Measurements from ENCODE around the gene PTK7.

The PTK7 gene

DNA sequence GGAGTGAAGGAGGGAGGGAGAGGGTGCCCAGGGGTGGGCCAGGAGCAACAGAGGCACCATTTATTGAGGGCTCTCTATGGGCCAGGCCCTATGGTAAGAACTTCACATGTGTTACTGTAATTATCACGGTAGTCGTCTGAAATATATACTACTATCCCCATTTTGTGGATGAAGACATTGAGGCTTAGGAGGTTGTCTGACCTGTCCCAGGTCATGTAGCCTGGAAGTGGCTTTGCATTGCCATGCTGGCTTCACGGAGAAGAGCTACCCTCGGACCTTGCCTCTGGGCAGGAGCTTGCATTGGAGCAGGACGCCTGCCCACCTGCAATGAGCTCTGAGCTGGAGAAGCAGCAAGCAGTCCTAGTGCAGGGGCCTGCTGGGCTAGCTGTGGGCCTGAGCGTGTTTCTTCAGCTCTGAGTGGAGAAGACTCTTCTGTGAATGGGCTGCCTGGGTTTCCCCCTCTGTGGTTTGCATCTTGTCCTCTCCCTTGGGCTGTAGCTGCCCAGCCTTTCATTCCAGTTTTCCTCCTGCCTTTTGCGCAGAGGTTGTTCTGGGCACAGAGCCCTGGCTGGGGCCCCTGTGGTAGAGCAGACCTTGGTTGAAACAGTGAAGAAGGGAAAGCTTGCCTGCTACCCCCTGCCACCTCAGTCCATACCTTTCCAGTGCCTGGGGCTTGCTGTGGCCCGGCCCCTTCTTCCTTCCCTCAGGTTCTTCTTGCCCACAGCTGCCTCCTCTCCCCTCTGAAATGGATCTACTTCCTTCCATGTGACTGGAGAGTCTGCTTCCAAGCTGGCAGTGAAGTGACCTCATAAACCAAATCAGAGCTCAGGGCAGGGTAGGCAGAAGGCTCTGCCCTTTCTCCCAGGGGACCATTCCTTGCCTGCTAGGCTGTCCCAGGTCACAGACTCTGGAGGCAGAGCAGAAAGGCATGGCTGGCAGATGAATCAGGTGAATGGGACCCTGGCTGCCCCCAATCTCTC, 70.9 kb downstream of the PTK7 start:
- DNase-seq (ENCODE audit: low read depth) = no peak

GRCh38 chr6:43147691-43148477, 71.8 kb downstream of the PTK7 start:
- DNase-seq (ENCODE audit: low read depth) = no peak

DNA sequence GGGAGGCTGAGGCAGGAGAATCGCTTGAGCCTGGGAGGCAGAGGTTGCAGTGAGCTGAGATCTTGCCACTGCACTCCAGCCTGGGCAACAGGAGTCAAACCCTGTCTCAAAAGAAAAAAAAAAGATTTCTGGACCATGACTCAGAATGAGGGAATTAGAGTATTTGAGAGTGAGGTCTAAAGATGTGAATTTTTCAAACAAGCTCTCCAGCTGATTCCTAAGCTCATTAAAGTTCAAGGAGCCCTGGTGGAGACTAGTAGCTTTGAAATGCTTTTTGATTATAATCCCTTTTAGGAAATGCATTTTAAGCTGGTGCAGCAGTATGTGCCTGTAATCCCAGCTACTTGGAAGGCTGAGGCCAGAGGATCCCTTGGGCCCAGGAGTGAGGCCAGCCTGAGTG, 73.2 kb downstream of the PTK7 start:
- DNase-seq (ENCODE audit: low read depth) = no peak

- no peak for DNase-seq (ENCODE audit: low read depth)
These were observed 74.1 kb downstream of the PTK7 start for GRCh38 chr6:43150051-43150751.

DNA sequence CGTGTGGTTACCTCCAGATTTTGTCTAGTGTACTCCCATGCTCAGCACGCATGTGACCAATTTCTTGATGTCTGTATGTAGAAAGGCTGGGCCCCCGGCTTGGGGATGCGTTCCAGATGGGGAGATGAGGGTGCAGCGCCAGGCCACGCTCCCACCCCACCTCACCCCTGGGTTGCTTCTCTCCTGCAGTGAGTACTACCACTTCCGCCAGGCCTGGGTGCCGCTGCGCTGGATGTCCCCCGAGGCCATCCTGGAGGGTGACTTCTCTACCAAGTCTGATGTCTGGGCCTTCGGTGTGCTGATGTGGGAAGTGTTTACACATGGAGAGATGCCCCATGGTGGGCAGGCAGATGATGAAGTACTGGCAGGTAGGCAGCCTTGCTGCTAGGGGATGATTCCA, 83.5 kb downstream of the PTK7 start:
- no peak for DNase-seq (ENCODE audit: low read depth)

DNA sequence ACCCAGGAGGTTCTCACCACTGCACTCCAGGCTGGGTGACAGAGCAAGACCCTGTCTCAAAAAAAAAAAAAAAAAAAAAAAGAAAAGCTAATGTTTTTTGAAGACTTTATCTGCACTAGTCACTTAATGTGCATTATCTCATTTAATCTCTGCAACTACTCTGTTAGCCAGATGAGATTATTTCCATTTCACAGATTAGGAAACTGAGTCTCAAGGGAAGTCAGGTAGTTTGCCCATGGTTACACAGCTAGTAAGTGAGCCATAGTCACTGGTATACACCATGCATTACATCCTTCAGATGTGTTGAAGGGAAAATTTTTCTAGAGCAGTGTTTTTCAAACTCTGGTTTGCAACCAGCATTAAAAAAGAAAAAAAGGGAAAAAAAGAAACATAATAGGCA, 87.8 kb downstream of the PTK7 start:
- no peak for DNase-seq (ENCODE audit: low read depth)

GRCh38 chr6:43170417-43170930, 94.4 kb downstream of the PTK7 start:
- DNase-seq (ENCODE audit: low read depth) = no peak

DNA sequence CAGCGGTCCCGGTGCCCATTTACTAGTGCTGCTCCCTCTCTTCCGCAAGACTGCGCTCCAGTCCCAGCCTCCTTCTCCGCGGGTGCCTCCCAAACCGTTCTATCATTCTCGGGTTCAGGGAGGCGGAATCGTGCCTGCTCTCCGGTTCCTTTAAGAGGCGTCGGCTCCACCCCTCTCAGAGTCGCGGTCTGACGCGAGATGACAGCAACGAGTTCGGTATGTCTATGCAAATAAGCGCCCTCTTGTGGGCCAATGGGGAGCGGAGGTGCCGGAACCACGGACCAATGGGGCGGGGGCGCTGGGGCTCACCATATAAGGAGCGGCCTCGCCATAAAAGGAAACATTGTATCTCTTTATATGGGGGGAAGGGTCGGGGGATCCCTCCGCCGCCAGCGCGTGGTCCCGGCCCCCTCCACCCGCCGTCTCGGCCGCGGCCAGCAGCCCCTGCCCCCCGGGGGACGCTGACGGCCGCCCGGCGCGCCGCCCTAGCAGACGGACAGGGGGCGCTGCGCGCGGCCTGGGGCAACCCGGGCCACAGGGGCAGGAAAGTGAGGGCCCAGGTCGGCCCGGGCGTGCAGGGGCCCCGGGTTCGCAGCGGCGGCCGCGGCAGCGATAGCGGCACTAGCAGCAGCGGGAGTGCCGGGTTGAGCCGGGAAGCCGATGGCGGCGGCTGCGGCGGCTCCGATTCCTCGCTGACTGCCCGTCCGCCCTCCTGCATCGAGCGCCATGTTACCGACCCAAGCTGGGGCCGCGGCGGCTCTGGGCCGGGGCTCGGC, 95.0 kb downstream of the PTK7 start, which contains the start of gene SRF:
SRF (plus strand) TSS at position 339 of the 776 bp plus-strand sequence; CDS start at position 727, 388 bp downstream.
- peak; percentile 98 for DNase-seq (ENCODE audit: low read depth)

DNA sequence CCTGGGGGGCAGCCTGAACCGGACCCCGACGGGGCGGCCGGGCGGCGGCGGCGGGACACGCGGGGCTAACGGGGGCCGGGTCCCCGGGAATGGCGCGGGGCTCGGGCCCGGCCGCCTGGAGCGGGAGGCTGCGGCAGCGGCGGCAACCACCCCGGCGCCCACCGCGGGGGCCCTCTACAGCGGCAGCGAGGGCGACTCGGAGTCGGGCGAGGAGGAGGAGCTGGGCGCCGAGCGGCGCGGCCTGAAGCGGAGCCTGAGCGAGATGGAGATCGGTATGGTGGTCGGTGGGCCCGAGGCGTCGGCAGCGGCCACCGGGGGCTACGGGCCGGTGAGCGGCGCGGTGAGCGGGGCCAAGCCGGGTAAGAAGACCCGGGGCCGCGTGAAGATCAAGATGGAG, 95.6 kb downstream of the PTK7 start:
- no peak for DNase-seq (ENCODE audit: low read depth)

DNA sequence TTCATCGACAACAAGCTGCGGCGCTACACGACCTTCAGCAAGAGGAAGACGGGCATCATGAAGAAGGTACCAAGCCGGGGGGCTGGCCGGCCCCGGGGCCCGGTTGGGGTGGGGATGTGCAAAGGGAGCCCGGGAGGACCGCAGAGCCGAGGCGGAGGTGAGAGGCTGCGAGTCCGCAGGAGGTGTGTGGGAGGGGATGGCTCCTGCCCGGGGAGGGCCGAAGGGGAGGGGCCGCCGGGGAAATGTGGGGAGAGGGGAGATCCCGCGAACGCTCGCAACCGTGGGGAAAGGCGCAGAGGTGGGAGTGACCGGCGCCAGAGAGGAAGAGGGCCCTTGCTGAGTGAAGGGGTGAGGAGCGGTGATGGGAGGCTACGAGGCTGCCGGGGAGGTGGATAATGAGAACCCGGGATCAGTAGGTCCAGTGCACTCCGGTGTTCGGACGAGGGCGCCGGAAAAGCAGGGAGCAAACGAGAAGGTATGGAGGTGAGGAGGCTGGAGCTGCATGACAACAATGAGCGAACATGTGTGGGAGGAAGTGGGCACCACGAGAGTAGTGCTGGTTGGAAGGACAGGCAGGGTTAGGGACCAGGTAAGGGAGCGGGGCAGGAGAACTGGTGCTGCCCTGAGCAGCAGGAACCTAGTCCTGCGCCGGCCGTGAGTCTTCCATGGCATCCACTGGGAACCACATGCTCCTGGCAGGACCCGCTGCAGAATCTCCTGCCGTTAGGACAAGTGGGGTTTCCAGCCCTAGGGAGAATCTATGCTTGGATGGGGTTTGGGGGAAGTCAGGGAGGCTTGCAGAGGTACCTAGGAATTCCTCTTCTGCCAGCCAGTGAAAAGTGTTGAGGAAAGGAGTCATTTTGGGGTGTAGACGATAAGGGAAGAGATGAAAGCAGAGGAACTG, 96.2 kb downstream of the PTK7 start:
- no peak for DNase-seq (ENCODE audit: low read depth)

GRCh38 chr6:43173591-43174262, 97.6 kb downstream of the PTK7 start:
- DNase-seq (ENCODE audit: low read depth) = no peak

- DNase-seq (ENCODE audit: low read depth) = peak; percentile 91
These were observed 98.4 kb downstream of the PTK7 start for GRCh38 chr6:43174263-43175112.

DNA sequence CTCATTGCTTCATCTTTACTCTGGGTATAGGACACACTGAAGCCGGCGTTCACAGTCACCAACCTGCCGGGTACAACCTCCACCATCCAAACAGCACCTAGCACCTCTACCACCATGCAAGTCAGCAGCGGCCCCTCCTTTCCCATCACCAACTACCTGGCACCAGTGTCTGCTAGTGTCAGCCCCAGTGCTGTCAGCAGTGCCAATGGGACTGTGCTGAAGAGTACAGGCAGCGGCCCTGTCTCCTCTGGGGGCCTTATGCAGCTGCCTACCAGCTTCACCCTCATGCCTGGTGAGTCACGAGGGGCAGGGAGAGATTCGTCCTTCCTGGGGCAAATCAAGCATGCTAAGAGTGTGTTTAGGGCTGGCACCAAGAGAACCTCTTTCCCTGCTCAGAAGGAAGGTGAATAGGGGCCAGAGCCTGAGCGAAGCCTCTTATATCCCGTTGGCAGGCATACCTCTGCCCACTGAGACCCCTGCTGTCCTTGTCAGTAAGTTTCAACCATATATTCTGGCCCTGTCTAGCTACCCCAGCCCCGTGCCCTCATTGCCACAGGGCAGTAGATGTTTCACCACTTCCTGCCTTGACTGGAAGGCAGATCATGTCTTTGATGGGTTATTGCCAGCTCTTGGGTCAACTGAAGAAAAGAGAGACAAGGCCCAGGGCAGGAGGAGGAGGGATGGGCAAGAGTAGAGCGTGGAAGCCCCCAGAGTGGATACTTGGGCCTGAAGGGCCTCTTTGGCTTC, 99.7 kb downstream of the PTK7 start:
- no peak for DNase-seq (ENCODE audit: low read depth)

GRCh38 chr6:43176423-43176786, 100.3 kb downstream of the PTK7 start:
- no peak for DNase-seq (ENCODE audit: low read depth)

DNA sequence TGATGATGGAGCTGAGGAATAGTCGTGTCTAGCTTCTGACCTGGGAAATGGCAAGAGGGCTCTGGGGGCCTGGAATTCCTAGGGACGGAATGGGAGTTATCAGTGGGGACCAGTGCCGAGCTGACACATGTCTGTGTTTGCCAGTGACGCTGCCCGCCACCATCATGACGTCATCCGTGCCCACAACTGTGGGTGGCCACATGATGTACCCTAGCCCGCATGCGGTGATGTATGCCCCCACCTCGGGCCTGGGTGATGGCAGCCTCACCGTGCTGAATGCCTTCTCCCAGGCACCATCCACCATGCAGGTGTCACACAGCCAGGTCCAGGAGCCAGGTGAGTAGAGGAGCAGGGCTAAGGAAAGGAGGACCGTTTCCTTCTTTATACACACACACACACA, 102.0 kb downstream of the PTK7 start:
- DNase-seq (ENCODE audit: low read depth) = no peak

GRCh38 chr6:43178951-43179830, 103.1 kb downstream of the PTK7 start:
- DNase-seq (ENCODE audit: low read depth) = no peak

DNA sequence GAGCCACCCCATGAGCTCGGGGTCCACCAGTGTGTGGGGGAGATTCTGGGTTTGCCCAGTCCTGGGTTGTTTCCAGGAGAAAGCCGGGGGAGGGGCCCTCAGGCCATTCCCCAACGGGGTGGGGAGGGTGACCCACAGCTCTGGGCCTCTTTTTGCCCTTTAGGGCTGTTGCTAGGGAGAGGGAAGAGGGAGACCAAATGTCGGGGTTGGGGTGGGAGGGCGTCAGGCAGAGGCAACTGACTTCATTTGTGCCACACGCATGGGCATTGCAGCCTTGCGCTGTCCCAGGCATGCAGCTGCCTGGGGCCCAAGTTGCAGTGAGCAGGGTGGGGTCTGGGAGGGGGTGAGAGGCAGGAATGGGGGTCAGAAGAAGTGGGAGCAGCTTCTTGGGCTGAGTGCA, 103.9 kb downstream of the PTK7 start:
- DNase-seq (ENCODE audit: low read depth) = no peak

Measured in stimulated activated CD8-positive, alpha-beta memory T cell treated with anti-CD3 and anti-CD28 coated beads, Interleukin-12 subunit alpha, Interleukin-12 subunit beta, amount 100 ng/mL, for 1 hour (primary cell).